AG09319 (cell line): Measurements from ENCODE around the gene FOXP1.

ENCODE experiments used
- DNase-seq: peaks from one replicate; pipeline ENCODE4 v3.0.0-alpha.2; 2010; ENCODE audit warnings: low read depth; ENCODE audit errors: extremely low read depth
- TF ChIP-seq, protein P1 (sequence below): IDR thresholded peaks from 2 replicates; pipeline ENCODE4 v1.5.1; 2011; ENCODE audit warnings: low read depth, mild to moderate bottlenecking, inconsistent platforms, low read length, moderate library complexity

Gene FOXP1

DNA sequence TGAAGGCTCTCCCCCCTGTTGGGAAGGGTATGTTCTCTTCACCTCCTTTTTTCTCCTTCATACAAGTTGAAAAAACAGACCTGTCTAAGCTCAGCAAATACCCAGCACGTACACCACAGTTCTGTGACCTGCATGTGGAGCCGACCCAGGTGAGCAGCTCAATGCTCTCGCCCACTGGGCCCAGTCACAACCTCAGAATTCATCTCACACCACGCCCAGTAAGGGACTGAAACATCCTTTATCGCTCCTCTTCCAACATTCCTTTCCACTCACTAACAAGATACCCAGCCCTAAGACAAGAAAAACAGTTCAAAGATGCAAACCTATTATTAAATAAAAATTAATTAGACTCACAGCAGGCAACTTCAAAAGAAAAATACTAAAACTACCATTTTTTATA, 68.9 kb downstream of the FOXP1 start:
- TF ChIP-seq, protein P1, sequence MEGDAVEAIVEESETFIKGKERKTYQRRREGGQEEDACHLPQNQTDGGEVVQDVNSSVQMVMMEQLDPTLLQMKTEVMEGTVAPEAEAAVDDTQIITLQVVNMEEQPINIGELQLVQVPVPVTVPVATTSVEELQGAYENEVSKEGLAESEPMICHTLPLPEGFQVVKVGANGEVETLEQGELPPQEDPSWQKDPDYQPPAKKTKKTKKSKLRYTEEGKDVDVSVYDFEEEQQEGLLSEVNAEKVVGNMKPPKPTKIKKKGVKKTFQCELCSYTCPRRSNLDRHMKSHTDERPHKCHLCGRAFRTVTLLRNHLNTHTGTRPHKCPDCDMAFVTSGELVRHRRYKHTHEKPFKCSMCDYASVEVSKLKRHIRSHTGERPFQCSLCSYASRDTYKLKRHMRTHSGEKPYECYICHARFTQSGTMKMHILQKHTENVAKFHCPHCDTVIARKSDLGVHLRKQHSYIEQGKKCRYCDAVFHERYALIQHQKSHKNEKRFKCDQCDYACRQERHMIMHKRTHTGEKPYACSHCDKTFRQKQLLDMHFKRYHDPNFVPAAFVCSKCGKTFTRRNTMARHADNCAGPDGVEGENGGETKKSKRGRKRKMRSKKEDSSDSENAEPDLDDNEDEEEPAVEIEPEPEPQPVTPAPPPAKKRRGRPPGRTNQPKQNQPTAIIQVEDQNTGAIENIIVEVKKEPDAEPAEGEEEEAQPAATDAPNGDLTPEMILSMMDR: no peak

DNA sequence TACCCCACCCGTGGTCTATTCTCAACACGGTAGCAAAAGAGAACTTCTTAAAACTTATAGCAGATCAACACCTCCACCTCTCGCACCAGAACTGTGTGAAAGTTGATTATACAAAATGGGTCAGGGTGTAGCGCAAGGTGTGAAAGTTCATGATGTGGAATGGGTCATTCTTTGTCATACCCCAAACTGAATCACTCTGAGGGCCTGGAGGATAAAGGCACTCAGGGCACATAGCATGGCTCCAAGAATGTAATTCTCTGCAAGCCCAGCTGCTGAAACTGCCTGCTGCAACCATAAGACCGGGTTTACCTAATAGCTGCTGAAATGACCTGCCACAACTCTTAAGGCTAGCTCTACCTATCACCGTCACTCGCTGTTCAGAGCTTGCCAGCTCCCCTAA, 70.0 kb downstream of the FOXP1 start:
- TF ChIP-seq, protein P1: no peak
- DNase-seq: no peak

More for the DNA sequence above, 68.9 kb downstream of the FOXP1 start:
- no peak for DNase-seq

DNA sequence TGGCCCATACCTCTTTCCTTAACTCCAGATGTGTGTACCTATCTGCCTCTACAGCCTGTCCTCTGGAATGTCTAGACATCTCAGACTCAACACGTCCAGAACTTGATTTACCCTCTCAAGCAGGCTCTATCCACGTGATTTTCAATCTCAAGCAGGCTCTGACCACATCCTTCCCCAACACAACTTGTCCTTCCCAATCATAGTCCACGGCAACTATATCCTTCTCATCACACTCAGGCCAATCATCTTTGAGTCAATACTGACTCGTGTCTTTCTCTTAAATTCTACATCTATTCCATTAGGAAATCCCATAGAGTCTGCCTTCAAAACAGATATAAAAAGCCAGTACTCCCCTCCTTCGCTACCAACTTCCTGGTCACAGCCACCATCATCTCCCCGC, 70.4 kb downstream of the FOXP1 start:
- DNase-seq: no peak
- TF ChIP-seq, protein P1: no peak

DNA sequence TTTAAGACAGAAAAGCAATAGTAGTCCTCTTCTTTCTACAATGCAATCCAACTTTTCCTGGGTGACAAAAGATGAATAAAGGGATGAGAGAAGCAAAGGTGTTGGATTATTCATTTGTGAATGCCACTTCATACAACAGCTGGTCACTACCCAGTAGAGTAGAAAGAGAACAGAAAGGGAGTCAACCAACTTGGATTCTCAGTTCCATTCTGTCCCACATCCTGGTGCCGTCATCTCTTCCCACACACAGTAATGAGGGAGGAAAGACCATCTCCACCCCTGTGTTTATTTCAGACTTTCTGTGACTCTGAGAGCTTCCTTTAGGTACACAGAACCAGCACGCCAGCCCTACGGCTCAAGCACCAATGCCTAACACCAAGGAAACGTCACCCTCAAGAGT, 71.0 kb downstream of the FOXP1 start:
- DNase-seq: no peak
- TF ChIP-seq, protein P1: no peak

DNA sequence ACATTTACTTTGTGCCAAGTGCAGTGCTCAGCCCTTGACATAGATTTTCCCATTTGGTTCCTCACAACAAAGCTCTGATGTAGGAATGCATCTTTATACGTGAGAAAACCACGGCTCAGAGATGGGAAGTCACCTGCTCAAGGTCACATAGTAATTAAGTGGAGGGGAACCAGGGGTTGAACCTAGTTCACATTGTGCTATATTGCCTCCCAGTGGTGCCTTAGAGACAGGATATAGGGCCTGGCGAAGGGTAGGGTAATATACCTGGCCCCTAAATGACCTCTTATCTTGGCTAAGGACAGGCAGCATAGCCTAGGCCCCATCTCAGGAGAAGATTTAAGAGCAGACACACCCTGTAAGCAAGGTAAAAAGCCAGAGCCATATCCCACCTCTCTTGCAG, 71.5 kb downstream of the FOXP1 start:
- TF ChIP-seq, protein P1: no peak
- no peak for DNase-seq

DNA sequence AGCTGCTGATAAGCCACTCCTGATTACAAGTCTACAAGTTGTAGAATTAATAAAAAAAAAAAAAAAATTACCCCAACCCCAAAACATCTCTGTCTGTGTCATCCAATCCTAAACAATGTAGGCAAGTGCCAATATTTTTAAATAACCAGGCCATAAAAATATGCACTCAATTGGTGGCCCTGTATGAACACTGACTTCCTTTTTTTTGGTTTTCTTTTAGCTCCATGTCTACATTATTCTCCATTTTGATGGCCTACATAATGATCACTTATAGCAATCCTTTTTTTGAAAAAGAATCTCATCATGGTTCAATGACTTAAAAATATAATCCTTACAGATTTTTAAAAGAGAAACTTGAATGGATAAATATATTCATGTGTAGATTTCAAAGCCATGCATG, 72.1 kb downstream of the FOXP1 start:
- no peak for DNase-seq
- TF ChIP-seq, protein P1: no peak

DNA sequence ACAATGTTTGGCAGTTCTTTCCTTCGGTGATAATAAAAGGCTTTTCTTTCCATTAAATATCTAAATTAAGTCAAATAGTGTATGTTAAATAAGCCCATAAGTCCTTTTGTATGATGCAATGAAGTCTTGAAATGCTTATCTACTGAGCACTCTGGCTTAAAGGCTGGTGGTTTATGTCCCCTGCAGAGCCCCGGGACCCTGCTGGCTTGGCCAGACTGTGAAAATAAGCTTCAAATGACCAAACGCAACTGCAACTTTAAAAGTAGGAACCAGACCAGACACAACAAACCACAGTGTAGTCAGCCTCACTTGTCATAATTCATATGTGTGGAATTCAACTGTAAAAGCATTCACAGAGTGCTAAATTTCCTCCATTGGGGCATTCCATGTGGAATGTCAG, 72.5 kb downstream of the FOXP1 start:
- TF ChIP-seq, protein P1: no peak
- DNase-seq: no peak
